Measurements from ENCODE around the gene LRP3.

DNA sequence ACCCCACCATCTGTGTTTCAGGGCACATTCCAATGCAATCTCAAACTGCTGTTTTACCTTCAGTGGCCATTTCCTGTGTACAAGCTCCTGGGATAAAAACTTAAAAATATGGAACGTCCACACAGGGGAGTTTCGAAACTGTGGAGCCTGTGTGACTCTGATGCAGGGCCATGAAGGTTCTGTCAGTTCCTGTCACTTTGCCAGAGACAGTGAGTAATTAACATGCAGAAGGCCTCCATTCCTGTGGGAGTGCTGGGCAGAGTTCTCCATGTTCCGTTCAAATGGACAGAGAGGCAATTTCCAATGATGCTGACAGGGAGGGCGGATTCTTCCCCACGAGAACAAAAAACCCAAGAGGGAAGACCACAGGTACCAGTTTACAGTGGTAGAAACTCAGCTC, 37.8 kb upstream of the LRP3 start:
- TF ChIP-seq, protein P1, sequence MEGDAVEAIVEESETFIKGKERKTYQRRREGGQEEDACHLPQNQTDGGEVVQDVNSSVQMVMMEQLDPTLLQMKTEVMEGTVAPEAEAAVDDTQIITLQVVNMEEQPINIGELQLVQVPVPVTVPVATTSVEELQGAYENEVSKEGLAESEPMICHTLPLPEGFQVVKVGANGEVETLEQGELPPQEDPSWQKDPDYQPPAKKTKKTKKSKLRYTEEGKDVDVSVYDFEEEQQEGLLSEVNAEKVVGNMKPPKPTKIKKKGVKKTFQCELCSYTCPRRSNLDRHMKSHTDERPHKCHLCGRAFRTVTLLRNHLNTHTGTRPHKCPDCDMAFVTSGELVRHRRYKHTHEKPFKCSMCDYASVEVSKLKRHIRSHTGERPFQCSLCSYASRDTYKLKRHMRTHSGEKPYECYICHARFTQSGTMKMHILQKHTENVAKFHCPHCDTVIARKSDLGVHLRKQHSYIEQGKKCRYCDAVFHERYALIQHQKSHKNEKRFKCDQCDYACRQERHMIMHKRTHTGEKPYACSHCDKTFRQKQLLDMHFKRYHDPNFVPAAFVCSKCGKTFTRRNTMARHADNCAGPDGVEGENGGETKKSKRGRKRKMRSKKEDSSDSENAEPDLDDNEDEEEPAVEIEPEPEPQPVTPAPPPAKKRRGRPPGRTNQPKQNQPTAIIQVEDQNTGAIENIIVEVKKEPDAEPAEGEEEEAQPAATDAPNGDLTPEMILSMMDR (IDR thresholded peaks at IDR 0.05 in 2 of 3, conservative IDR thresholded peaks at IDR 0.05 in 1 of 3; ENCODE audit: borderline replicate concordance in 1 of 3, insufficient read depth in 1 of 3, low read depth in 2 of 3, low read length in 2 of 3), result no peak
- TF ChIP-seq POLR2AphosphoS5 (IDR thresholded peaks at IDR 0.05; ENCODE audit: low read depth, low read length) (no peak), MAX (IDR thresholded peaks at IDR 0.05) (no peak), RAD21 (IDR thresholded peaks at IDR 0.05; ENCODE audit: low read depth) (no peak)
- TF ChIP-seq, protein P2, sequence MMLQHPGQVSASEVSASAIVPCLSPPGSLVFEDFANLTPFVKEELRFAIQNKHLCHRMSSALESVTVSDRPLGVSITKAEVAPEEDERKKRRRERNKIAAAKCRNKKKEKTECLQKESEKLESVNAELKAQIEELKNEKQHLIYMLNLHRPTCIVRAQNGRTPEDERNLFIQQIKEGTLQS (IDR thresholded peaks at IDR 0.05), result no peak

All from HCT116 (cell line).